ENCODE results near the gene COA8.
A peak's percentile ranks its signal among the peaks of the same experiment; 100 is the strongest.
"Not testable (repeated sequence)": the region's sequence is repeated elsewhere in the genome, so short reads cannot be mapped to it uniquely, and the experiment has no call there.

The COA8 gene

GRCh38 chr14:103521951-103522563 is 40.7 kb upstream of the COA8 start:
- TF ChIP-seq CTCF (conservative IDR thresholded peaks at IDR 0.05; ENCODE audit: low read depth, low read length) = no peak
- DNase-seq (ENCODE audit: low read depth) = no peak
- H3K4me3 ChIP-seq (ENCODE audit: low read length) = peak overlapping the region; percentile 53

GRCh38 chr14:103522649-103523574 is 39.8 kb upstream of the COA8 start, which contains the start of gene CKB:
TSS of gene CKB (minus strand) at chr14:103522830. CDS start at chr14:103522493, 337 bp downstream.
- H3K4me3 ChIP-seq (ENCODE audit: low read length) = peak within 1 kb of the TSS; percentile 53
- TF ChIP-seq CTCF (conservative IDR thresholded peaks at IDR 0.05; ENCODE audit: low read depth, low read length) = no peak
- DNase-seq (ENCODE audit: low read depth) = no peak

GRCh38 chr14:103523575-103523954 is 39.2 kb upstream of the COA8 start:
- no peak for TF ChIP-seq CTCF (conservative IDR thresholded peaks at IDR 0.05; ENCODE audit: low read depth, low read length)
- no peak for DNase-seq (ENCODE audit: low read depth)
- H3K4me3 ChIP-seq (ENCODE audit: low read length) = no peak overlapping the region

- H3K4me3 ChIP-seq (ENCODE audit: low read length) = no peak overlapping the region
- no peak for TF ChIP-seq CTCF (conservative IDR thresholded peaks at IDR 0.05; ENCODE audit: low read depth, low read length)
- no peak for DNase-seq (ENCODE audit: low read depth)
Measured at GRCh38 chr14:103524002-103524935, 38.5 kb upstream of the COA8 start.

GRCh38 chr14:103525430-103526246 is 37.1 kb upstream of the COA8 start:
- H3K4me3 ChIP-seq (ENCODE audit: low read length); DNase-seq (ENCODE audit: low read depth): not testable (repeated sequence)

- no peak for TF ChIP-seq CTCF (conservative IDR thresholded peaks at IDR 0.05; ENCODE audit: low read depth, low read length)
- no peak overlapping the region for H3K4me3 ChIP-seq (ENCODE audit: low read length)
- no peak for DNase-seq (ENCODE audit: low read depth)
Measured at GRCh38 chr14:103526247-103526913, 36.4 kb upstream of the COA8 start.
